ENCODE measurements around the gene EPN1.

The EPN1 gene

GRCh38 chr19:55681131-55682092 lies 6.4 kb downstream of the EPN1 start:
- TF ChIP-seq POLR2AphosphoS5 (IDR thresholded peaks at IDR 0.05; ENCODE audit: low read depth, low read length) (no peak), POU2F2 (IDR thresholded peaks at IDR 0.05; ENCODE audit: low read depth, low read length) (no peak), PAX5 (IDR thresholded peaks at IDR 0.05; ENCODE audit: insufficient read depth, low read length, severe bottlenecking) (no peak), POLR2A (IDR thresholded peaks at IDR 0.05; ENCODE audit: low read depth, low read length) (no peak), SPI1 (IDR thresholded peaks at IDR 0.05; ENCODE audit: low read depth, low read length) (no peak), TAF1 (IDR thresholded peaks at IDR 0.05; ENCODE audit: low read depth, low read length) (no peak)
- DNase-seq (ENCODE audit: insufficient read length, low spot score) = no peak
- peak; percentile 16 for FAIRE-seq

DNA sequence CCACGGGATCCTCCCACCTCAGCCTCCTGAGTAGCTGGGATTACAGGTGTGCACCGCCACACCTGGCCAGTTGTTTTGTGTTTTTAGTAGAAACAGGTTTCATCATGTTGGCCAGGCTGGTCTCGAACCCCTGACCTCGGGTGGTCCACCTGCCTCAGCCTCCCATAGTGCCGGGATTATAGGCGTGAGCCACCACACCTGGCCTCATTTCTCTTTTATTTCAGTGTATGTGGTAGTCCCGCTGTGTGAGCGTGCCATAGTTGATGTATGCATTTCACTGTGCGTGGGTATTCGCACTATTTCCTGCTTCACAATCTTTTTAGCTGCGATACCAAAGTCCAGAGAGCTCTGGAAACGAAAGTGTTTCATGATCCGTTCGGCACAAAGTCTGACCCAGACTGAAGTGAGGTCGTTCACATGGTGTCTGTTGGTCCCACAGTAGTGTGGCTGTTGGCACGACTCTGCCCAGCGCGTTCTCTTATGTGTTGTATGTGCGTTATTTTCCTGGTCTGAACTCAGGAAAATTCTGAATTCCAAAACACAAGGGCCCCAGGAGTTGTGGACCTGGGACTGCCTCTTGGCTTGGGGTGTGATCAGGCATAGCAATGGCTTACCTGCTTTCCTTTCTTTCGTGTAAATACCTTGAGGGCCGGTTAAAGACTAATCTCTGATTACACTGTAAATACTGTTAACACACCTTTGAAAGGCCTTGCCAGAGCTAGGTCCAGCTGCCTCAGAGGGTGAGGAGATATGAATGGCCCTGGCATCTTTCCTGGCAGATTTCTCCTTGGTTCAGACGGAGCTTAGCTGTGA lies 8.6 kb downstream of the EPN1 start:
- FAIRE-seq (no peak), DNase-seq (ENCODE audit: insufficient read length, low spot score) (no peak)
- TF ChIP-seq SPI1 (IDR thresholded peaks at IDR 0.05; ENCODE audit: low read depth, low read length) (no peak), POLR2A (IDR thresholded peaks at IDR 0.05; ENCODE audit: low read depth, low read length) (no peak), POLR2AphosphoS5 (IDR thresholded peaks at IDR 0.05; ENCODE audit: low read depth, low read length) (no peak), POU2F2 (IDR thresholded peaks at IDR 0.05; ENCODE audit: low read depth, low read length) (no peak), PAX5 (IDR thresholded peaks at IDR 0.05; ENCODE audit: insufficient read depth, low read length, severe bottlenecking) (no peak), TAF1 (IDR thresholded peaks at IDR 0.05; ENCODE audit: low read depth, low read length) (no peak)

DNA sequence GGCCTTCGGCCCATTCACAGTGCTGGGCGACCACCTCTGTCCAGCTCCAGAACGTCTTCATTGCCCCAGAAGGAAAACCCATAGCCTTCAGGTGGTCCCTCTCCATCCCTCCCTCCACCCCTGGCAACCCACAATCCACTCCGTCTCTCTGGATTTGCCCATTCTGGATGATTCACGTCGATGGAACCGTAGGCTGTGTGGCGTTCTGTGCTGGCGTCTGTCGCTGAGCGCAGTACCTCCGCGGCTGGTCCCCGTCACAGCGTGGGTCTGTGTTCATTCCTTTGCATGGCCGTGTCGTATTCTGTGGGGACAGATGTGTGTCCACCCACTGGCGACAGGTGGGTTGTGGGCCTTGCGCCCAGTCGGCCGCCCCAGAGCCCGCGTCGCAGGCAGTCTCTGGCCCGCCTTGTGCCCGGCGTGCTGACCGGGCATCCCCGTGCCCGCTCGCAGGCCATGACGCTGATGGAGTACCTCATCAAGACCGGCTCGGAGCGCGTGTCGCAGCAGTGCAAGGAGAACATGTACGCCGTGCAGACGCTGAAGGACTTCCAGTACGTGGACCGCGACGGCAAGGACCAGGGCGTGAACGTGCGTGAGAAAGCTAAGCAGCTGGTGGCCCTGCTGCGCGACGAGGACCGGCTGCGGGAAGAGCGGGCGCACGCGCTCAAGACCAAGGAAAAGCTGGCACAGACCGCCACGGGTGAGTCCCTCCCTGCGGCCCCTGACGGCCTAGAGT lies 10.1 kb downstream of the EPN1 start:
- TF ChIP-seq PAX5 (IDR thresholded peaks at IDR 0.05; ENCODE audit: insufficient read depth, low read length, severe bottlenecking) = no peak
- TF ChIP-seq TAF1 (IDR thresholded peaks at IDR 0.05; ENCODE audit: low read depth, low read length) = no peak
- DNase-seq (ENCODE audit: insufficient read length, low spot score) = no peak
- no peak for FAIRE-seq

DNA sequence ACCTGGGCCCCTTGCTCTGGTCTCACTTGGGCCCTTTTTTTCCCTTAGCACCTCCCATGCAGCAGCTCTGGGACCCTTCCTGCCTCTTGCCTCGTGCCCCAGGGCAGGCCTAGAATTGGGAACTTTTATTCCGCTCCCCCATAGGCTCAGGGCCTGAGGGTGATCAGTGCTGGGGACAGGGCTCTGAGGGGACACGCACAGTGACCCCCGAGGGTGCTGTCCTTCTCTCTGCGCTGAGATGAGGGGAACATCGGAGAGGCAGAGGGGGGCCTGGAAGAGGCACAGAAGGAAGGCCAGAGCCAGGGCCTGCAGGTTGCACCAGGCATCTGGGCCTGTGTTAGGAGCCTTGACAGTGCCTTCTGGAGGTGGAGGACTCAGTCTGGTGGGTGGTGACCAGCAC lies 10.8 kb downstream of the EPN1 start:
- DNase-seq (ENCODE audit: insufficient read length, low spot score) (no peak), FAIRE-seq (no peak)
- TF ChIP-seq POLR2A (IDR thresholded peaks at IDR 0.05; ENCODE audit: low read depth, low read length) (no peak), TAF1 (IDR thresholded peaks at IDR 0.05; ENCODE audit: low read depth, low read length) (no peak), POLR2AphosphoS5 (IDR thresholded peaks at IDR 0.05; ENCODE audit: low read depth, low read length) (no peak), POU2F2 (IDR thresholded peaks at IDR 0.05; ENCODE audit: low read depth, low read length) (no peak), PAX5 (IDR thresholded peaks at IDR 0.05; ENCODE audit: insufficient read depth, low read length, severe bottlenecking) (no peak), SPI1 (IDR thresholded peaks at IDR 0.05; ENCODE audit: low read depth, low read length) (no peak)

- no peak for FAIRE-seq
- DNase-seq (ENCODE audit: insufficient read length, low spot score) = no peak
- TF ChIP-seq POLR2AphosphoS5 (IDR thresholded peaks at IDR 0.05; ENCODE audit: low read depth, low read length) (no peak), SPI1 (IDR thresholded peaks at IDR 0.05; ENCODE audit: low read depth, low read length) (no peak), POU2F2 (IDR thresholded peaks at IDR 0.05; ENCODE audit: low read depth, low read length) (no peak), POLR2A (IDR thresholded peaks at IDR 0.05; ENCODE audit: low read depth, low read length) (no peak), PAX5 (IDR thresholded peaks at IDR 0.05; ENCODE audit: insufficient read depth, low read length, severe bottlenecking) (no peak)
These were observed 11.5 kb downstream of the EPN1 start for GRCh38 chr19:55686311-55687050.

DNA sequence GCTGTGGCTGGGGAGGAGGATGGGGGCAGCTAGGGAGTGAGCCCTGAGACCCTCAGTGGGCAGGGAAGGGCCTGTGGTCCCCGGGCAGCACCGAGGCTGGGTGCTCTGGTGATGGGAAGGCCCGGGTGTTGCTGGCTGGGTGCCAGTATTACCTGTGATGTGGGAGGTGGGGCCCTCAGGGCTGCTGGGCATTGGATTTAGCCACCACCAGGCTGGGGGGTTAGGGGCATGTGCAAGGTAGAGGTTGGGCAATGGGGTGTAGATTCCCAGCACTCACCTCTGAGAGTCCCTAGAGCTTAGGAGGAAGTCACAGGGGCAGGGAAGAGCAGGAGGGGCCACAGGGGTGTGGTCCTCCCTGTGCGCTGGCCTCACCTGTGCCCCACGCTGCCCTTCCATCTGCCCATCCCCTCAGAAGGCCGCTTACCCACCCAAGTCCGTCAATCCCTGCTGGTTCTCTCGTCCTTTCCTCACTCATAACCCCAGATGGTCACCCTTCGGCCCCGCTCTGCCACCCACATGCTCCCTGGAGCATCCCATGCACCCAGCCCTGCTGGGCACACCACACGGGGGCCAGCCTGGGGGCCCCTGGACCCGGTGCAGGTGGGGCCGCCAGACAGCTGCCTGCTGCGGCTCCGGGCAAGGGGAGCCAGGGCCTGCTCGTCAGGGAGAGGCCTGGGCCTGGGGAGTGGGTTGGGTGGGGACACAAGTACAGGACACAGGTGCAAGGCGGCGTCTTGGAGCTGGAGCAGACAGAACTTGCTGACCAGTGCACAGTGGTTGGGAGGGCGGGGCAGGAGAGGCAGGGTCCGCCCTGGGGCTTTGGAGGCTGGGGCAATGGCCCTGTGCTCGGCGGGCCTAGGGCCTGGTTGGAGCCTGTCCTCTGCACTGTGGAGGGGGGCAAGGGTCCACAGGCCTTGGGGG lies 12.5 kb downstream of the EPN1 start:
- no peak for FAIRE-seq
- no peak for DNase-seq (ENCODE audit: insufficient read length, low spot score)
- no peak for TF ChIP-seq PAX5 (IDR thresholded peaks at IDR 0.05; ENCODE audit: insufficient read depth, low read length, severe bottlenecking)
- no peak for TF ChIP-seq POLR2A (IDR thresholded peaks at IDR 0.05; ENCODE audit: low read depth, low read length)
- no peak for TF ChIP-seq TAF1 (IDR thresholded peaks at IDR 0.05; ENCODE audit: low read depth, low read length)
- TF ChIP-seq SPI1 (IDR thresholded peaks at IDR 0.05; ENCODE audit: low read depth, low read length) = no peak
- TF ChIP-seq POU2F2 (IDR thresholded peaks at IDR 0.05; ENCODE audit: low read depth, low read length) = no peak
- TF ChIP-seq POLR2AphosphoS5 (IDR thresholded peaks at IDR 0.05; ENCODE audit: low read depth, low read length) = no peak

DNA sequence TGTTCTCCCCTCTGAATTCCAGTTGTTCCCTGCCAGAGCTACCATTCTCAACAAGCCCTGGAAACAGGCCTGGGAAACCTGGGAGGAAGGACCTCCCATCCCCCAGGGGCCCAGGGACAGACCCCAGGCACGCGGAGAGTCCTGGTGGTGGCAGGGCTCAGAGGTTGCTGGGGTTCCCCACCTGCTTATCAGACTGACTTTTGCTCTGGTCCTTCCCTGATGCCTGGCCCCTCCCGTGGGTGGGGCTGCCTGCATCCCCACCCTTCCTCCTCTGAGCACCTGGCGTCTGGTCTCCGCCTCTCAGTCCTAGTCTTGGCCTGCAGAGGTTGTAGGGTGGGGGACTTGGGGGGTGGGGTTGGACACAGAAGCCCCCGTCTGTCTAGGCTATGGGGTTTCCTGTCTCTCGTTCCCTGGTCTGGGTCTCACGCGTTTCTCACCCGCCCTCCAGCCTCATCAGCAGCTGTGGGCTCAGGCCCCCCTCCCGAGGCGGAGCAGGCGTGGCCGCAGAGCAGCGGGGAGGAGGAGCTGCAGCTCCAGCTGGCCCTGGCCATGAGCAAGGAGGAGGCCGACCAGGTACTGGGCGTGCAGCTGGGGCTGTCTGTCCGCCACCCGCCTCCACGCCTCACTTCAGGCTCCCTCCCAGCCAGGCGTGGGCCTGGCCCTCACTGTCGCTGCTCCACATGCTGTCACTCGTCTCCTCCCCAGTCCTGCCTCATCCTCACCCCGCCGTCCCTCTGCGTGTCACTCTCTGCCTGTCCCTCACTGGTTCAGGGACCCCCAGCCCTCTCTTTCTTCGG lies 13.6 kb downstream of the EPN1 start:
- TF ChIP-seq POLR2A (IDR thresholded peaks at IDR 0.05; ENCODE audit: low read depth, low read length) = no peak
- no peak for TF ChIP-seq POU2F2 (IDR thresholded peaks at IDR 0.05; ENCODE audit: low read depth, low read length)
- no peak for TF ChIP-seq SPI1 (IDR thresholded peaks at IDR 0.05; ENCODE audit: low read depth, low read length)
- TF ChIP-seq TAF1 (IDR thresholded peaks at IDR 0.05; ENCODE audit: low read depth, low read length) = no peak
- no peak for TF ChIP-seq POLR2AphosphoS5 (IDR thresholded peaks at IDR 0.05; ENCODE audit: low read depth, low read length)
- TF ChIP-seq PAX5 (IDR thresholded peaks at IDR 0.05; ENCODE audit: insufficient read depth, low read length, severe bottlenecking) = no peak
- DNase-seq (ENCODE audit: insufficient read length, low spot score) (no peak), FAIRE-seq (peak; percentile 57)
